HG02981 (cell line): Measurements from ENCODE around the gene NRG3.

Experiments used
- ATAC-seq: cut with Tn5 transposase; IDR thresholded peaks from one replicate; pipeline ENCODE4 v1.9.1; 2021; ENCODE audit warnings: mild to moderate bottlenecking, moderate library complexity; ENCODE audit not compliant: unreplicated experiment

Gene NRG3

GRCh38 chr10:82462910-82463551 lies 588.0 kb downstream of the NRG3 start:
- ATAC-seq: no peak

GRCh38 chr10:82463614-82464013 lies 588.6 kb downstream of the NRG3 start:
- ATAC-seq: no peak

DNA sequence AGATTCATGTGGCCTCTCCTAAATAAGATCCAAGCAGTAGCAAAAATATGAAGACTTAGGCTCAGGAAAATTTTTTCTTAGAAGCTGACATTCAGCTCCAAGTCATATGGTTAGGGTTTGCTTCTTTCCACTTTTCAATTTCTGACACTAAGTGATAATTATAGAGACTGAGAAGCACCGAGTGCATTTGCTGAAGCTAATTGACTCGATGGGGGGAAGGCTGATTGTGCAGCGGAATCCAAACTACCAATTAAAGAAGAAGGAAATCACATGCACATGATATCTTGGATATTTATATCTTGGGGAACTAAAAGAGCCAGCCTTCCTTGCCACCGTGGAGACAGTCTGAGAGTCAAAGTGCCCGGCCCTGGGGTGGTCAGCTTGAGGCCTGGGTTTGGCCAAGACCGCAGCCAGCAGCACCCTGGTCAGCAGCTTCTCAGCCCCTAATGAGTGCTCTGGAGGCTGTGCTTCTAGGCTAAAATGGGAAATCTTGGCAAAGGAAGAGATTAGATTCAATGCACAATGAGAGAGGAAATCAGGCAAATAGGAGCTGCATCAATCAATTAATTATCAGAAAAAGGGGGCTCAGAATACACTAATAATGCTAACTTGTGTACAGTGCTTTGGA lies 589.3 kb downstream of the NRG3 start:
- no peak for ATAC-seq

- no peak for ATAC-seq
Observed at GRCh38 chr10:82464966-82465365, 590.0 kb downstream of the NRG3 start.

DNA sequence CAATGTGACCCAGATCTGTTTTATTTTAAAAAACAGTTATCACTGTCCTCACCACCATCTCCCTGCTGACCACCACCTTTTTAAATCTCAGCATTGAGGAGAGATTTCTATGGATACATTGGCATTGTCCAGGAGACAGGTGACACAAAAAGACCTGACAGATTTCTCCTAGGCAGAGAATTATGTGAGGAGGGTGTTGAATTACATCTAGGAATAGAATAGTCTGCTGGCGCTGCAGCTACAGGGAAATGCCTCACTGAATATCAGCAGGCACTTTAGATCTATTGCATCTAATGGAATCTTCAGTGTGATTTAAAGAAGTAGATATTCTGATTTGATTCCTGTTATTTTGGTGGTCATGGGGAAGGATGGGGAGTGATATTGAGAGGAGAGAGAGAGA lies 593.5 kb downstream of the NRG3 start:
- ATAC-seq: no peak

DNA sequence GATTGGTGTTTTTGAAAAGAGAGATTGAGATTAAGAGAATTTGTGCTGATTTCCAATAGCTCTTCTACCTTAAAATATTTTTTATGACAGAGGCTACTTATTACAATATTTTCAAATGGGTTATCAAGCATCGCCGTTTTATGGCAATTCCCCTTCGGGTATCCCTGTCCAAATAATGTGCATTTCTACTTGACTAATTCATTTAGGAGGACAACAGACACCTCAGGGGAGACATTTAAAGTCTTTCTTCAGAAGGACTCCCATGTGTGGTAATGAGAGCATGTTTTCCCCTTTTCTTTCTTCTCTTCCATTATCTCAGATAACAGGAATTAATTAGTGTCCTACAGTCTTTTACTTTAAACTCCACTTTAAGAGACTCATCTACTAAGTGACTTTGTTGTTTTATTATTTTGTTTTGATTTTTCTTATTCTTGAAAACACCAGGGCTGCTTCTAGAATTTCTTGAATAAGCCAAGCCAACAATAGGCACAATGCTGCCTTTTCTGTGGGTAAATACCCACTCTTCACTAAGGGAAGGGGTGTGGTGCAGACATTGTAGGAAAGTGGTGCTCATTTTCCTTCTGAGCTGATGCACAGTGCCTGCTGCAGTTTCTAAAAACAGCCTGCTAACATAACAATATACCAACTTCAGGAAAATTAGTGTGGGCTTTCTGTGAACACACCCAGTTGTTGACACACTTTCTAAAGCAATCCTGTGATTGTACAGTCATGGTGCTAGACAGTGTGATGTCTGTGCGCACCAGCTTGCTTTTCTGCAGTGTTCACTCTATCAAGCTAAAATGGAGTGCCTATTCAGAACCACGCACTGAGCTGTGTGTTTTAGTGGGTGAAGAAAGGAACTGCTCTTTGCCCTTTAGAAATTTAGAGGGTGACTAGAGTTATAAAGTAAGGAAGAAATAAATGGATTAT lies 597.7 kb downstream of the NRG3 start:
- ATAC-seq: no peak

DNA sequence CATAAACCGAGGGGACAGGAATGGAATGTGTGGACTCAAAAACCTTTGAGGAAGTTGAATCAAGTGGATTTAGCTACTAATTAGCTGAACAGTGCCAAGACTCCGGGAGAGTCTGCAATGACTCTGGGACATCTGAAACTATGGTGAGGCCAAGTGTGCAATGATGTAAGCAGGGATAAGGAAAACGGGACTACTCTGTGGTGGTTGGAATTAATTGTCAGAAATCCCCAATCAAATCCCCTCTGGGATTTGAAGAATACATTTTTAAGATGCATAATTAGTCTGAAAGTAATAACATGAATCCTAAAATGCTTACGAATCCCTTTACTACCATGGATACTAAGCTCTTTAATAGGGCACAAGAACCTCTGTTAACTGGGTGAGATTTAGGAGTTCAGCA lies 602.8 kb downstream of the NRG3 start:
- no peak for ATAC-seq

- ATAC-seq: no peak
Observed at GRCh38 chr10:82492647-82493046, 617.7 kb downstream of the NRG3 start.

DNA sequence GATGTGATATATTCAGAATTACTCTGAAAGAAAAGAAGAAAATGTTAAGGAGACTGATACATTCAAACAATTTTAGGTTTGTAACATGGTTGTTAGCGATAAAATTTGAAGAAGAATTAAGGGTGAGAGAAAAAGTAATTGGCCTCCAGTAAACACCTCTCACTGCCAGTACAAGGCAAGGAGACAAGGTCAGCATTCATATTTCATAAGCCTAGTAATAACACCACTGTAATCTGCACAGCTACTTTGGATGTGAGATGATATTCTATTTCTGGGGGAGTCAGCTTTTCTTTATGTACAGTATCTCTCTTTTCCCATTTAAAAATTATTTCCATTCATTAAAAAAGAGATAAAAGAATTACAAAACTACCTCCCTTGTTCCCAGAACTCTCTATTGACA lies 621.1 kb downstream of the NRG3 start:
- no peak for ATAC-seq

DNA sequence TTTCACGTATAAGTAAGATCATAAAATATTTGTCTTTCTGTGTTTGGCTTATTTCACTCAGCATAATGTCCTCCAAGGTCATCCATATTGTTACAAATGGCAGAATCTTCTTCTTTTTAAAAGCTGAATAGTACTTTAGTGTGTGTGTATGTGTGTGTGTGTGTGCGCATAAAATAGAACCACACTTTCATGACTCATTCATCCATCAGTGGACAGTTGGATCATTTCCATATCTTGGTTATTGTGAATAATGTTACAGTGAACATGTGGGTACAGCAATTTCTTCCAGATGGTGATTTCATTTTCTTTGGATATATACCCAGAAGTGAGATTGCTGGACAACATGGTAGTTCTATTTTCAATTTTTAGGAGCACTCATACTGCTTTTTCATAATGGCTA lies 622.4 kb downstream of the NRG3 start:
- ATAC-seq: no peak

- ATAC-seq: no peak
Observed at GRCh38 chr10:82498976-82499375, 624.0 kb downstream of the NRG3 start.

DNA sequence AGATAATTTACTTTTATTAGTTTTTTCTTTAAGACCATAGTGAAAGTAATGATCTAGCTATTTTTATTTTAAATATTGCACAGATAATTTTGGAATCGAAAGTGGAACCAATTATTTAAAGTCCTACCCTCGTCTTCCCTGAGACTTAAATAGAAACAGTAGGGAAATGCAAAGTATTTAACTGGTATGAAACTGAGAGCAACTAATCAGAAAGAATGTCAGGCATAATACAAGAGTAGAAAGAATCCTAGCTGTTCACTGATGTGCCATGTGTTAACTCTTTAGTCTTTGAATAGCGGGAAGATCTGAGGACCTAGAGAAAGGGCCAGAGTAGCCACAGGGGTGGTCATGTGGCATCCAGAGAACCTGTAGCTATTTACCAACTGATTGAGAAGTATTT lies 630.0 kb downstream of the NRG3 start:
- no peak for ATAC-seq

GRCh38 chr10:82506680-82507376 lies 631.8 kb downstream of the NRG3 start:
- no peak for ATAC-seq

DNA sequence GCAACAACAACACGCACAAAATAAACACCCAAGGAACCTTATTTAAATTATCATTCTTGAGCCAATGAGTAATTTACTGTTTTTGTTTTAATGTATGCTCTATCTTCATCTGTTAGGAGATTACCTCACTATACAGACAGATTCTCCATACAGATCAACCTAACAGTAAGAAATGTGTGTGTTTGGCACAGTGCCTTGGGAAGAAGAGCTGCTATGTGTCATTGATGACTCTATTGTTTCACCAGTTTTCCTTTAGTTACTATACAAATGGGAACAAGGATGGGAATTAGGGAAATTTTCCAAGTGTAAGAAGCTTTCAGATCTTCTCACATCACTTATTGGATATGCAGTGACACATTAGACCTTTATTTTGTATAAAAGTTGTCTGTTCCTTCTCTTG lies 640.3 kb downstream of the NRG3 start:
- no peak for ATAC-seq

GRCh38 chr10:82529062-82529461 lies 654.1 kb downstream of the NRG3 start:
- ATAC-seq: no peak

GRCh38 chr10:82535457-82535856 lies 660.5 kb downstream of the NRG3 start:
- no peak for ATAC-seq

DNA sequence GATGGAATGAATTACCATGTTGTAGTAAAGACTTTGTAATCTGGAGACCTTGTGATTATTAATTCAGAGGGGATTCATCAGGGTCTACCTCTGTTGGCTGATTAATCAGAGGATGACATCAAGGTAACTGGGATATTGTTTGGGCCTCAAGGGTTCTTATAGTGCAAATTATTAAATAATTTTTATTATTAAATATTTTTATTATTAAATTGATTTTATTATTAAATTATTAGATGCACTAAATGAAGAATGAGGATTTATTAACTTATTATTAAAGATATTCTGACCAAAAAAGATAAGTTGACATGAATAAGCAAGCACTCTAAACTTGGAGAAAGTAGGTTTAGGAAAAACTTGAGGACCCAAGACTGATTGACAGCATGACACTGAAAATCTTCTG lies 661.7 kb downstream of the NRG3 start:
- ATAC-seq: no peak

DNA sequence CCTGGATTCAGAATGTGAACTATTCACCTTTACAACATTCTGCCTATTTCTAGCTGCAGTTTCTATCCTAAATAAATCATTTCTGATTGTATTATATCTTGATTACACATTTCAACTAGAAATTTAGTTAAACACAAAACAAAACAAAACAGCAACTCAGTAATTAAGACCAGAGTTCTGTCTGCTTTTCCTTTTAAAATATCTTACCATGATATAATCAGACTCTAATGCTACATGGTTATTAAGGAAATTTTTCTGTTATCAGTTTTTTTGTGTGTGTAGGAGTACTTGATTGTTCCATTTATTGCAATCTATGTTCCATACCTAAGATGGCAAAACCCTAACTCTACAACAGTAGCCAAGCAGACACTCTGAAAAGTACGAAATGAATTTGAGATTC lies 663.3 kb downstream of the NRG3 start:
- ATAC-seq: no peak

DNA sequence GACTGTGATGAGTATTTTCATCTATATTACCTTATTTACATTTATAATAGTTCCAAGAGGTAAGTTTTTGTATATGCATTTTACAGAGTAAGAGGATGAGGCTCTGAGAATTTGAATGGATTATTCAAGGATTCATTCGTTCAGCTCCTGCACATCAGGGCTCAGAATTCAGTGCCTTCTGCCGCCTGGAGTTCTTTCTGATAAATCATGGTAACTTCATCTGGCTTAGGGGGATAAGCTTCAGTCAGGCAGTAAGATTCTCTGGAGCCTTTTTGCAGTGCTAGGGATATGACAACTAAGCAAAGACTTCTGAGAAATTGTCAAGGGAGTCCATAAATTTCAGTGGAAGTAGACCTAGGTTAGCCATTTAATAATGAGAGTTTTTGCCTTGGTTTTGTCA lies 668.6 kb downstream of the NRG3 start:
- ATAC-seq: no peak

- no peak for ATAC-seq
Observed at GRCh38 chr10:82544377-82544776, 669.4 kb downstream of the NRG3 start.

GRCh38 chr10:82551506-82551905 lies 676.5 kb downstream of the NRG3 start:
- no peak for ATAC-seq
